Spleen (tissue), 11 donors: Measurements from ENCODE around the gene PKMYT1. TPM values are rescaled to one million over a fixed set of nuclear protein-coding genes. Genes with fewer than 3 reads are reported as not detected.

ENCODE experiments used
- DNase-seq: peaks from one replicate; pipeline ENCODE4 v3.0.0-alpha.2; 2020
- H3K27ac ChIP-seq, 8 donors: fragments of 200-600 bp; sonication (generic) in 7 of 8; 1 replicate in 4 of 8; 2 replicates in 4 of 8; pipeline versions ENCODE4 v1.5.0 to v1.8.0; 2016 to 2021; ENCODE audit warnings: inconsistent platforms in 4 of 8, mild to moderate bottlenecking in 4 of 8, moderate library complexity in 1 of 8
- H3K27me3 ChIP-seq, 7 donors: fragments of 200-600 bp; sonication (generic) in 6 of 7; replicated peaks in 1 of 7; 1 replicate in 4 of 7; 2 replicates in 3 of 7; pipeline versions ENCODE4 v1.5.0 to v1.8.0; 2016 to 2021; ENCODE audit warnings: inconsistent platforms in 3 of 7, mild to moderate bottlenecking in 1 of 7
- H3K36me3 ChIP-seq, 6 donors: fragments of 200-600 bp; sonication (generic) in 5 of 6; 1 replicate in 4 of 6; 2 replicates in 2 of 6; pipeline versions ENCODE4 v1.5.0 to v1.8.0; 2016 to 2021; ENCODE audit warnings: inconsistent platforms in 2 of 6
- H3K4me1 ChIP-seq, 6 donors: fragments of 200-600 bp; sonication (generic) in 5 of 6; 1 replicate in 3 of 6; 2 replicates in 3 of 6; pipeline versions ENCODE4 v1.5.0 to v1.8.0; 2016 to 2021; ENCODE audit warnings: inconsistent platforms in 3 of 6
- H3K4me3 ChIP-seq, 8 donors: fragments of 200-600 bp; sonication (generic) in 7 of 8; 1 replicate in 4 of 8; 2 replicates in 4 of 8; pipeline versions ENCODE4 v1.5.0 to v1.8.0; 2016 to 2021; ENCODE audit warnings: inconsistent platforms in 4 of 8, mild to moderate bottlenecking in 4 of 8, moderate library complexity in 2 of 8
- H3K9me3 ChIP-seq, 8 donors: fragments of 200-600 bp; sonication (generic) in 7 of 8; 1 replicate in 4 of 8; 2 replicates in 4 of 8; pipeline versions ENCODE4 v1.5.0 to v1.8.0; 2016 to 2021; ENCODE audit warnings: inconsistent platforms in 4 of 8
- POLR2A ChIP-seq, 3 donors: fragments of 450-650 bp; IDR thresholded peaks; one replicate each; pipeline ENCODE4 v1.5.1; 2017; ENCODE audit warnings: antibody characterized with exemption in 3 of 3, mild to moderate bottlenecking in 1 of 3
- POLR2AphosphoS5 ChIP-seq, 3 donors: sonication (generic); formaldehyde crosslinking; IDR thresholded peaks; one replicate each; pipeline ENCODE4 v1.5.1; 2017; ENCODE audit warnings: antibody characterized with exemption in 3 of 3
- WGBS, 5 donors: extraction: QIAGEN DNeasy Blood & Tissue Kit in 3 of 5; methylation state at CpG; one replicate each; pipeline versions ENCODE4 v1.1.5 to v1.1.7; 2013 to 2018; 5-methylcytosine and 5-hydroxymethylcytosine counted together
- intact Hi-C: fragments of 100-400 bp; cut with DNase I; formaldehyde crosslinking; loops from one replicate; pipeline ENCODE4 v1.15.0; 2023; ENCODE audit warnings: low total_unique reads
- polyA plus RNA-seq, 3 donors: library from polyadenylated mRNA; stranded (reverse); fragments of 200-250 nt; gene quantifications; one replicate each; pipeline ENCODE4 v1.2.1, GENCODE V29; 2013
- total RNA-seq, 7 donors: library from RNA; depleted of rRNA in 3 of 7; stranded (reverse); fragments of >200 nt in 3 of 7; fragmentation: NEBNext Ultra II Directional in 4 of 7; extraction: Animal tissue kit (Norgen Biotek cat#: 25700) in 4 of 7; gene quantifications; one replicate each; pipeline versions ENCODE4 v1.1.0 to v1.2.1, GENCODE V29; 2016 to 2021
- TF ChIP-seq, protein P1 (sequence below), 11 experiments: fragments of 200-600 bp in 7 of 11; fragments of 450-650 bp in 4 of 11; sonication (generic) in 4 of 11; IDR thresholded peaks in 8 of 11; conservative IDR thresholded peaks in 3 of 11; 1 replicate in 7 of 11; 2 replicates in 4 of 11; pipeline versions ENCODE4 v1.4.0 to v1.8.0; 2016 to 2021; ENCODE audit warnings: antibody characterized with exemption in 11 of 11, inconsistent platforms in 4 of 11, mild to moderate bottlenecking in 1 of 11
- donor health status: healthy with polysubstance abuse.
- donor health status: DM: no; HTN: no; CAD: no; lungs with moderate emphysema.
- donor health status: DM: no; HTN: no; CAD: no.
- donor health status: Bipolar disorder and iron deficiency.
- donor health status: healthy.
- donor health status: DM: no; HTN: no; CAD: no.
- donor health status: DM: yes; HTN: yes; CAD: no.

Gene PKMYT1
- total and polyA plus RNA-seq, 10 donors, result 3.3 to 11.3 (median 6.2) TPM

DNA sequence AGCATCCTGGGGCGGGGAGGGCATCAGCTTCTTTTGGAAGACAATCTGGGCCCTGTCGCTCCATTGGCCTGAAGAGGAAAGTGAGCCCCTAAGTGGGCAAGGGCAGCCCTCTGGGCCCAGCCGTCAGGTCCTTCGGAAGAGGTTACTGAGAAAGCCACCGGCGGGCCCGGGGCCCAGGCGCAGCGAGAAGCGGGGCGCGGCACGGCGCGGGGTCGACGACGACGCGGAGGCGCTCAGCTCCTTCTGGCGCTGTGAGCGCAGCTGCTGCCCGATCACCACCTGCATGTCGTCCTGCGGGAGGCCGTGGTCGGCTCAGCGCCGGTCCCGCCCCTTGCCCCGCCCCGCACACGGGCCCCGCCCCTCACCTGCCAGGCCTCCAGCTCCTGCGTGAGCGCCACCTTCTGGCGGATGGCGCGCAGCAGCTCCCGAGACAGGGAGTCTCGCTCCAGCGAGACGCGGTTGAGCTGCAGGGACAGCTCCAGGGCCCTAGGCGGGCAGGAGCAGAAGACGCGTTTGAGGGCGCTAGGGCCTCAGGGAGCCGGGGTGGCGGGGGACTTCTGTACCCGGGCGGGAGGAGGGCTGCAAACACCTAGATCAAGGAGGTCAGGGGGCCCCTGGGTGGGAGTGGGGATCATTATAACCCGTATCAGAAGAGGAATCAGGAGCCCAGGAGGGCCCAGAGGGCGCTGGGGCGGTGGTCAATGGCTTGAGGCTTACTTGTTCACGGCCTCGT lies 47.9 kb upstream of the PKMYT1 start:
- peaks cover 16 to 77% (median 44%) of the 10 kb centered on the region in 6 donors for H3K4me1 ChIP-seq
- H3K9me3 ChIP-seq, result no peaks in the 10 kb centered on the region
- H3K27ac ChIP-seq, result peak overlapping the region in 3 of 8 donors; percentile 8 to 45 (median 39)
- TF ChIP-seq, protein P1, sequence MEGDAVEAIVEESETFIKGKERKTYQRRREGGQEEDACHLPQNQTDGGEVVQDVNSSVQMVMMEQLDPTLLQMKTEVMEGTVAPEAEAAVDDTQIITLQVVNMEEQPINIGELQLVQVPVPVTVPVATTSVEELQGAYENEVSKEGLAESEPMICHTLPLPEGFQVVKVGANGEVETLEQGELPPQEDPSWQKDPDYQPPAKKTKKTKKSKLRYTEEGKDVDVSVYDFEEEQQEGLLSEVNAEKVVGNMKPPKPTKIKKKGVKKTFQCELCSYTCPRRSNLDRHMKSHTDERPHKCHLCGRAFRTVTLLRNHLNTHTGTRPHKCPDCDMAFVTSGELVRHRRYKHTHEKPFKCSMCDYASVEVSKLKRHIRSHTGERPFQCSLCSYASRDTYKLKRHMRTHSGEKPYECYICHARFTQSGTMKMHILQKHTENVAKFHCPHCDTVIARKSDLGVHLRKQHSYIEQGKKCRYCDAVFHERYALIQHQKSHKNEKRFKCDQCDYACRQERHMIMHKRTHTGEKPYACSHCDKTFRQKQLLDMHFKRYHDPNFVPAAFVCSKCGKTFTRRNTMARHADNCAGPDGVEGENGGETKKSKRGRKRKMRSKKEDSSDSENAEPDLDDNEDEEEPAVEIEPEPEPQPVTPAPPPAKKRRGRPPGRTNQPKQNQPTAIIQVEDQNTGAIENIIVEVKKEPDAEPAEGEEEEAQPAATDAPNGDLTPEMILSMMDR (IDR thresholded peaks at IDR 0.05 in 8 of 11, conservative IDR thresholded peaks at IDR 0.05 in 3 of 11), result peak; percentile 66 to 98 (median 94)
- TF ChIP-seq POLR2A (IDR thresholded peaks at IDR 0.05), result no peak
- TF ChIP-seq POLR2AphosphoS5 (IDR thresholded peaks at IDR 0.05), result peak; percentile 68 to 85 (median 76)
- peak overlapping the region in 4 of 8 donors; percentile 13 to 36 (median 16) for H3K4me3 ChIP-seq
- intact Hi-C loops, result no loop called here
- peaks cover 0 to 52% (median 44%) of the 10 kb centered on the region in 7 donors for H3K27me3 ChIP-seq
- WGBS, 5 donors, result 8 to 23% (median 10%) methylated on average over 31 to 58 of the region's 58 CpGs
- peaks cover 0 to 27% (median 18%) of the 10 kb centered on the region in 6 donors for H3K36me3 ChIP-seq
- peak; percentile 98 for DNase-seq

DNA sequence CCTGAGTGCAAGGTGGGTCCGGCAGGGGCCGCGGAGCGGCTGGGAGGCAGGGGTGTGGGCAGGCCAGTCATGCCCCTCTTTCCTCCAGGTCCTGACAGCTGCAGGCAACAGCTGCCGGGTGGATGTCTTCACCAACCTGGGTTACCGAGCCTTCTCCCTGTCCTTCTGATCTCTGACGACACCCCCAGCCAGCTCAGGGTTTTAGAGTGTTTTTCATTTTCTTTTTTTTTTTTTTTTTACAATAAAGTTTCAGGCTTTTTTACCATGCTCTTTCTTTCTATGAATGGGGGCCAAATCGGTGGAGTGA lies 47.2 kb upstream of the PKMYT1 start:
- Histone ChIP-seq H3K36me3 (peaks cover 0 to 27% (median 18%) of the 10 kb centered on the region in 6 donors), H3K27ac (no peak overlapping the region), H3K9me3 (no peaks in the 10 kb centered on the region), H3K4me3 (no peak overlapping the region), H3K4me1 (peaks cover 22 to 84% (median 52%) of the 10 kb centered on the region in 6 donors), H3K27me3 (peaks cover 0 to 45% (median 37%) of the 10 kb centered on the region in 7 donors)
- TF ChIP-seq POLR2AphosphoS5 (IDR thresholded peaks at IDR 0.05) (no peak), POLR2A (IDR thresholded peaks at IDR 0.05) (no peak)
- TF ChIP-seq, protein P1 (IDR thresholded peaks at IDR 0.05 in 8 of 11, conservative IDR thresholded peaks at IDR 0.05 in 3 of 11), result no peak
- intact Hi-C loops, result no loop called here
- 90 to 95% (median 94%) methylated on average over 8 of the region's 8 CpGs for WGBS, 5 donors
- DNase-seq, result no peak

DNA sequence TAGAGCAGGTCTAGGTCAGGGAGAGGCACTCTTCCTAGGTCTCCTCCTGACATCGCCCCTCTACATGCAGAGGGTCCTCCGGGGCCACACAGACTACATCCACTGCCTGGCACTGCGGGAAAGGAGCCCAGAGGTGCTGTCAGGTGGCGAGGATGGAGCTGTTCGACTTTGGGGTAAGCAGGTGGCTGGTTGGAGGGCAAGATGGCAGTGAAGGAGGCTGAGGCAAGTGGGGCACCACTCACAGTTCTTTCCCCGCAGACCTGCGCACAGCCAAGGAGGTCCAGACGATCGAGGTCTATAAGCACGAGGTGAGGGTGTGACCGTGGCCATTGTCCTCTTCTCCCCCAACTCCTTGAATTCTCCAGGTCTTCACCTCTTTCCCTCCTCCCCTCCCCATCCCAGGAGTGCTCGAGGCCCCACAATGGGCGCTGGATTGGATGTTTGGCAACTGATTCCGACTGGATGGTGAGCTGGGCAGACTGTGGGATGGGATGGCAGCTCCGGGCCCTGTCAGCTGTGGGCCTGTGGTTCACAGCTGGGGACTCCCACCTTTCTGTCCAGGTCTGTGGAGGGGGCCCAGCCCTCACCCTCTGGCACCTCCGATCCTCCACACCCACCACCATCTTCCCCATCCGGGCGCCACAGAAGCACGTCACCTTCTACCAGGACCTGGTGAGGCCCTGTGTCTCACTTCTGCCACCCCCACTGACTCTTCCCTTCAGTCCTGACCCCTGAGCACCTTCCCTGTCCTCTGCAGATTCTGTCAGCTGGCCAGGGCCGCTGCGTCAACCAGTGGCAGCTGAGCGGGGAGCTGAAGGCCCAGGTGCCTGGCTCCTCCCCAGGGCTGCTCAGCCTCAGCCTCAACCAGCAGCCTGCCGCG lies 46.6 kb upstream of the PKMYT1 start:
- Histone ChIP-seq H3K36me3 (peaks cover 0 to 27% (median 18%) of the 10 kb centered on the region in 6 donors), H3K27ac (no peak overlapping the region), H3K9me3 (no peaks in the 10 kb centered on the region), H3K4me3 (no peak overlapping the region), H3K4me1 (peaks cover 28 to 86% (median 57%) of the 10 kb centered on the region in 6 donors), H3K27me3 (peaks cover 0 to 39% (median 31%) of the 10 kb centered on the region in 7 donors)
- TF ChIP-seq, protein P1 (IDR thresholded peaks at IDR 0.05 in 8 of 11, conservative IDR thresholded peaks at IDR 0.05 in 3 of 11), result no peak
- TF ChIP-seq POLR2A (IDR thresholded peaks at IDR 0.05) (no peak), POLR2AphosphoS5 (IDR thresholded peaks at IDR 0.05) (no peak)
- peak; percentile 85 for DNase-seq
- 94 to 98% (median 96%) methylated on average over 23 to 24 of the region's 24 CpGs for WGBS, 5 donors
- intact Hi-C loops, result no loop called here

DNA sequence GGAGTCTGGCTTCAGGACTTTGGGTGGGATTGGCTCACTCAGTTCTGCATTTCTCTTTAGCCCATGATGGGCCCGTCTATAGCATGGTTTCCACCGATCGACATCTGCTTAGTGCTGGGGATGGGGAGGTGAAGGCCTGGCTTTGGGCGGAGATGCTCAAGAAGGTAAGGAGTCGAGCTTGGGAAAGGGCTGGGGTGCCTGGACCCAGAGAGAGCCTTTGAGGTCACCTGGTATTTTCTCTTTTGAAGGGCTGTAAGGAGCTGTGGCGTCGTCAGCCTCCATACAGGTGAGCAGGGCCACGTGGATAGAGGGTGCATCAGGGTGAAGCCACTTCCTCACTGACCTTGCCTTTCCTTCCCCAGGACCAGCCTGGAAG lies 45.7 kb upstream of the PKMYT1 start:
- intact Hi-C loops, result no loop called here
- H3K27me3 ChIP-seq, result peaks cover 0 to 30% (median 25%) of the 10 kb centered on the region in 7 donors
- 89 to 95% (median 94%) methylated on average over 8 of the region's 8 CpGs for whole genome bisulfite sequencing, 5 donors

More for the DNA sequence above, 45.7 kb upstream of the PKMYT1 start:
- H3K36me3 ChIP-seq, result peaks cover 0 to 27% (median 18%) of the 10 kb centered on the region in 6 donors
- no peak overlapping the region for H3K27ac ChIP-seq
- TF ChIP-seq POLR2A (IDR thresholded peaks at IDR 0.05) (no peak), POLR2AphosphoS5 (IDR thresholded peaks at IDR 0.05) (no peak)
- TF ChIP-seq, protein P1 (IDR thresholded peaks at IDR 0.05 in 8 of 11, conservative IDR thresholded peaks at IDR 0.05 in 3 of 11), result no peak
- DNase-seq, result no peak
- no peaks in the 10 kb centered on the region for H3K9me3 ChIP-seq
- no peak overlapping the region for H3K4me3 ChIP-seq
- H3K4me1 ChIP-seq, result peaks cover 35 to 86% (median 64%) of the 10 kb centered on the region in 6 donors
